GM21360 (cell line): ENCODE measurements around the gene PUS3.
A peak's percentile ranks its signal among the peaks of the same experiment; 100 is the strongest.
"Not testable (repeated sequence)": the region's sequence is repeated elsewhere in the genome, so short reads cannot be mapped to it uniquely, and the experiment has no call there.

Source experiments
- ATAC-seq: cut with Tn5 transposase; IDR thresholded peaks from one replicate; pipeline ENCODE4 v1.9.1; 2021; ENCODE audit warnings: mild to moderate bottlenecking, moderate library complexity; ENCODE audit not compliant: unreplicated experiment

The PUS3 gene

GRCh38 chr11:125873881-125874555 is 29.0 kb downstream of the PUS3 start:
- peak; percentile 15 for ATAC-seq

GRCh38 chr11:125872138-125872491 is 30.9 kb downstream of the PUS3 start:
- no peak for ATAC-seq

- no peak for ATAC-seq
These were observed 31.4 kb downstream of the PUS3 start for GRCh38 chr11:125871391-125872137.

GRCh38 chr11:125869521-125869920 is 33.5 kb downstream of the PUS3 start:
- no peak for ATAC-seq

- not testable (repeated sequence) for ATAC-seq
These were observed 37.7 kb downstream of the PUS3 start for GRCh38 chr11:125865354-125865753.

GRCh38 chr11:125862786-125863185 is 40.2 kb downstream of the PUS3 start:
- not testable (repeated sequence) for ATAC-seq

GRCh38 chr11:125857670-125858069 is 45.3 kb downstream of the PUS3 start:
- not testable (repeated sequence) for ATAC-seq

- ATAC-seq = no peak
These were observed 56.8 kb downstream of the PUS3 start for GRCh38 chr11:125846188-125846587.
